Measurements from ENCODE around the gene TAAR2.

TAAR2 gene

GRCh38 chr6:132592855-132593254, 31.2 kb downstream of the TAAR2 start:
- no peak for TF ChIP-seq CTCF (conservative IDR thresholded peaks at IDR 0.05; ENCODE audit: low read depth, low read length)
- no peak overlapping the region for H3K4me3 ChIP-seq (ENCODE audit: low read length)
- no peak for DNase-seq (ENCODE audit: low read depth)

- H3K4me3 ChIP-seq (ENCODE audit: low read length): no peak overlapping the region
- no peak for DNase-seq (ENCODE audit: low read depth)
- TF ChIP-seq CTCF (conservative IDR thresholded peaks at IDR 0.05; ENCODE audit: low read depth, low read length): no peak
Observed at GRCh38 chr6:132590362-132590761, 33.7 kb downstream of the TAAR2 start.

GRCh38 chr6:132589454-132589853, 34.6 kb downstream of the TAAR2 start, which contains the start of gene TAAR5:
Gene TAAR5, minus strand, starts transcription at chr6:132589741. Its CDS starts 55 bp downstream, at chr6:132589686.
- H3K4me3 ChIP-seq (ENCODE audit: low read length): no peak within 1 kb of the TSS
- no peak for TF ChIP-seq CTCF (conservative IDR thresholded peaks at IDR 0.05; ENCODE audit: low read depth, low read length)
- no peak for DNase-seq (ENCODE audit: low read depth)

- no peak for DNase-seq (ENCODE audit: low read depth)
- TF ChIP-seq CTCF (conservative IDR thresholded peaks at IDR 0.05; ENCODE audit: low read depth, low read length): no peak
- H3K4me3 ChIP-seq (ENCODE audit: low read length): no peak overlapping the region
Observed at GRCh38 chr6:132587424-132587823, 36.7 kb downstream of the TAAR2 start.

GRCh38 chr6:132584698-132585097, 39.4 kb downstream of the TAAR2 start:
- H3K4me3 ChIP-seq (ENCODE audit: low read length): no peak overlapping the region
- DNase-seq (ENCODE audit: low read depth): no peak
- TF ChIP-seq CTCF (conservative IDR thresholded peaks at IDR 0.05; ENCODE audit: low read depth, low read length): no peak

- no peak for TF ChIP-seq CTCF (conservative IDR thresholded peaks at IDR 0.05; ENCODE audit: low read depth, low read length)
- DNase-seq (ENCODE audit: low read depth): no peak
Observed at GRCh38 chr6:132571774-132572173, 52.3 kb downstream of the TAAR2 start.

GRCh38 chr6:132570221-132570777, 53.8 kb downstream of the TAAR2 start, which contains the start of gene TAAR6:
Gene TAAR6, plus strand, starts transcription at chr6:132570322. Its CDS starts 0 bp downstream, at chr6:132570322.
- no peak for DNase-seq (ENCODE audit: low read depth)
- no peak for TF ChIP-seq CTCF (conservative IDR thresholded peaks at IDR 0.05; ENCODE audit: low read depth, low read length)

More at GRCh38 chr6:132571774-132572173, 52.3 kb downstream of the TAAR2 start:
- no peak overlapping the region for H3K4me3 ChIP-seq (ENCODE audit: low read length)

More at GRCh38 chr6:132570221-132570777, 53.8 kb downstream of the TAAR2 start, which contains the start of gene TAAR6:
- no peak within 1 kb of the TSS for H3K4me3 ChIP-seq (ENCODE audit: low read length)
